ENCODE measurements around the gene C6orf62. TPM values are rescaled to one million over a fixed set of nuclear protein-coding genes. Genes with fewer than 3 reads are reported as not detected.
"Not testable (repeated sequence)": the region's sequence is repeated elsewhere in the genome, so short reads cannot be mapped to it uniquely, and the experiment has no call there.

C6orf62 gene
- total RNA-seq, 4 donors from 2014 or later: 48.7 to 74.8 (median 59.4) TPM

DNA sequence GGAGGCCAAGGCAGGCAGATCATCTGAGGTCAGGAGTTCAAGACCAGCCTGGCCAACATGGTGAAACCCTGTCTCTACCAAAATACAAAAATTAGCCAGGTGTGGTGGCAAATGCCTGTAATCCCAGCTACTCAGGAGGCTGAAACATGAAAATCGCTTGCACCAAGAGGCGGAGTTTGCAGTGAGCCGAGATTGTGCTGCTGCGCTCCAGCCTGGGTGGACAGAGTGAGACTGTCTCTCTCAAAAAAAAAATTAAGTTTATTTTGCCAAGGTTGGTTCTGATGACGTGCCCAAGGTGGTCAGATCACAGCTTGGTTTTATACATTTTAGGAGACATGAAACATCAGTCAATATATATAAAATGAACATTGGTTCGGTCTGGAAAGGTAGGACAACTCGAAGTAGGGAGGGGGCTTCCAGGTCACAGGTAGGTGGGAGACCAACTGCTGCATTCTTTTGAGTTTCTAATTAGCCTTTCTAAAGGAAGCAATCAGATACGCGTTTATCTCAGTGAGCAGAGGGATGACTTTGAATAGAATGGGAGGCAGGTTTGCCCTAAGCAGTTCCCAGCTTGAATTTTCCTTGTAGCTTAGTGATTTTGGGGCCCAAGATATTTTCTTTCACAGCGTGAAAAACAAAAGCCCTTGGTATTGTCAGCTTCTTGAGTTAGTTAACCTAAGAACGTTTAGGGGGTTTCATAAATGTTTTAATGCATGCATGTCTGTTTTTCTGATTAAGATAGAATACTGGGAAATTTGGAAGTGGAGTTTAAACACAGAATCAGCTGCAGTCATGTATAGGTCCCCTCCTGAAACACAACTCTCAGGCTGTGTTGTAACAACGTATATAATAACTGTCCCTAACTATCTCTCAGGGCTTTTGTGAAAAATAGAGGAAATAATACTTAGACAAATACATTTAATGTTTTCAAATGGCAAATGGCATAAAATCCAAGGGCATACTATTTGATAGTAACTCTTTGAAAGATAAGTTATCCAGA lies 35.4 kb downstream of the C6orf62 start:
- no peak for TF ChIP-seq POLR2A (IDR thresholded peaks at IDR 0.05)
- TF ChIP-seq, protein P1, sequence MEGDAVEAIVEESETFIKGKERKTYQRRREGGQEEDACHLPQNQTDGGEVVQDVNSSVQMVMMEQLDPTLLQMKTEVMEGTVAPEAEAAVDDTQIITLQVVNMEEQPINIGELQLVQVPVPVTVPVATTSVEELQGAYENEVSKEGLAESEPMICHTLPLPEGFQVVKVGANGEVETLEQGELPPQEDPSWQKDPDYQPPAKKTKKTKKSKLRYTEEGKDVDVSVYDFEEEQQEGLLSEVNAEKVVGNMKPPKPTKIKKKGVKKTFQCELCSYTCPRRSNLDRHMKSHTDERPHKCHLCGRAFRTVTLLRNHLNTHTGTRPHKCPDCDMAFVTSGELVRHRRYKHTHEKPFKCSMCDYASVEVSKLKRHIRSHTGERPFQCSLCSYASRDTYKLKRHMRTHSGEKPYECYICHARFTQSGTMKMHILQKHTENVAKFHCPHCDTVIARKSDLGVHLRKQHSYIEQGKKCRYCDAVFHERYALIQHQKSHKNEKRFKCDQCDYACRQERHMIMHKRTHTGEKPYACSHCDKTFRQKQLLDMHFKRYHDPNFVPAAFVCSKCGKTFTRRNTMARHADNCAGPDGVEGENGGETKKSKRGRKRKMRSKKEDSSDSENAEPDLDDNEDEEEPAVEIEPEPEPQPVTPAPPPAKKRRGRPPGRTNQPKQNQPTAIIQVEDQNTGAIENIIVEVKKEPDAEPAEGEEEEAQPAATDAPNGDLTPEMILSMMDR (IDR thresholded peaks at IDR 0.05): no peak
- no peaks in the 10 kb centered on the region for H3K27me3 ChIP-seq
- no peak for DNase-seq
- no peak overlapping the region for H3K27ac ChIP-seq
- H3K9me3 ChIP-seq: no peaks in the 10 kb centered on the region
- no peaks in the 10 kb centered on the region for H3K4me1 ChIP-seq
- H3K36me3 ChIP-seq: no peaks in the 10 kb centered on the region
- H3K4me3 ChIP-seq: no peak overlapping the region

DNA sequence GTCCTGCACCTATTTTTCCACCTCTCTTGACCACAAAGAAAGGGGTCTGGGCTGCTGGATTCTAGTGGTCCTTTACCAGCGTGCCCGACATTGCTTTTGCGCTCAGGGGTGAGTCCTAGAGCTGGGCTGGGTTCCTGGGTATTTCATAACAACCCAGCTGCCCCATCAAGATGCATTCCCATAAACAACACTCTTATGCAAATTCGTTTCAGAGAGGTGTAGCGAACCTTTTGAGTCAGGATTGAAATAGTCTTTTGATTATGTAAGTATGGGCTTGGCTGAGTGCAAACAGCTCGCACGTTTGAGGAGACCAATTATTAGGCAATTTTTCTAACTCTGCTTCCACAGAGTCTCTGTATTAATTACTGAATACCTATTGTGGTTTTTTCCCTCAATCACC lies 38.4 kb downstream of the C6orf62 start:
- no peak for DNase-seq

DNA sequence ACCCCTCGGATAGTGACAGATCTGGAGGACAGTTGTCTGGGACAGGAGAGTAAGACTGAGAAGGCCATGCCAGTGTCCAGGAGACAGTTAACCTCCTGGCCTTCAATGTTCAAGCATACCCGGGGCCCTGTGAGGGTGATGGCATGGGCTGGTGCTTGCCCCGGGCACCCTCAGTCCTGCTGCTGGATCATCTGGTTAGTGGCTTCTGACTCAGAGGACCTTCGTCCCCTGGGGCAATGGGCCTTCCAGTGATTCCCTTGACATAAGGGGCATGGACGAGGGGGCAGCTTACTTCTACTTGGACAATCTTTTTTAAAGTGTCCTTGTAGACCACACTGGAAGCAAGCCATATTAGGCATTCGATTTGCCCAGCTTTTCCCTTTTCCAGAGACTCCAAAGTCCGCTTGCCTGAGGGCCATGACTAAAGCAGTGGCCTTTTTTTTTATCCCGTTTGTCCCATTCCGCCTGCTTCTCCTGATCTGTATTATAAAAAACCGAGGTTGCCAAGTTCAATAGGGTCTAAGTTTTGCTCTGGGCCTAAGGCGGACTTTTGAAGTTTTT lies 40.1 kb downstream of the C6orf62 start:
- not testable (repeated sequence) for H3K27ac ChIP-seq, H3K9me3 ChIP-seq, H3K4me3 ChIP-seq, H3K27me3 ChIP-seq, H3K36me3 ChIP-seq, H3K4me1 ChIP-seq
- peak in 1 of 3 donors; percentile 58 for DNase-seq

More for the DNA sequence above, 38.4 kb downstream of the C6orf62 start:
- Histone ChIP-seq H3K27me3 (no peaks in the 10 kb centered on the region), H3K36me3 (no peaks in the 10 kb centered on the region), H3K9me3 (no peaks in the 10 kb centered on the region), H3K4me1 (no peaks in the 10 kb centered on the region), H3K4me3 (no peak overlapping the region), H3K27ac (no peak overlapping the region)
- TF ChIP-seq, protein P1 (IDR thresholded peaks at IDR 0.05): no peak
- no peak for TF ChIP-seq POLR2A (IDR thresholded peaks at IDR 0.05)

GRCh38 chr6:24673625-24674024 lies 45.3 kb downstream of the C6orf62 start:
- no peak for DNase-seq
- TF ChIP-seq, protein P1 (IDR thresholded peaks at IDR 0.05): no peak
- TF ChIP-seq POLR2A (IDR thresholded peaks at IDR 0.05): no peak
- no peaks in the 10 kb centered on the region for H3K9me3 ChIP-seq

GRCh38 chr6:24672620-24673182 lies 46.3 kb downstream of the C6orf62 start:
- Histone ChIP-seq H3K27ac (no peak overlapping the region), H3K4me3 (no peak overlapping the region), H3K9me3 (no peaks in the 10 kb centered on the region), H3K36me3 (no peaks in the 10 kb centered on the region), H3K27me3 (no peaks in the 10 kb centered on the region), H3K4me1 (peaks cover 0 to 11% (median 3%) of the 10 kb centered on the region in 4 donors)
- TF ChIP-seq, protein P1 (IDR thresholded peaks at IDR 0.05): no peak
- no peak for TF ChIP-seq POLR2A (IDR thresholded peaks at IDR 0.05)
- no peak for DNase-seq

More at GRCh38 chr6:24673625-24674024, 45.3 kb downstream of the C6orf62 start:
- no peaks in the 10 kb centered on the region for H3K36me3 ChIP-seq
- H3K27ac ChIP-seq: no peak overlapping the region
- H3K27me3 ChIP-seq: no peaks in the 10 kb centered on the region
- H3K4me3 ChIP-seq: no peak overlapping the region
- peaks cover 0 to 2% (median under 1%) of the 10 kb centered on the region in 4 donors for H3K4me1 ChIP-seq

- H3K9me3 ChIP-seq, H3K36me3 ChIP-seq, H3K27ac ChIP-seq, DNase-seq, H3K4me3 ChIP-seq, H3K27me3 ChIP-seq: not testable (repeated sequence)
- peaks cover 0 to 13% (median 4%) of the 10 kb centered on the region in 4 donors for H3K4me1 ChIP-seq
Measured at GRCh38 chr6:24671077-24671476, 47.9 kb downstream of the C6orf62 start.

DNA sequence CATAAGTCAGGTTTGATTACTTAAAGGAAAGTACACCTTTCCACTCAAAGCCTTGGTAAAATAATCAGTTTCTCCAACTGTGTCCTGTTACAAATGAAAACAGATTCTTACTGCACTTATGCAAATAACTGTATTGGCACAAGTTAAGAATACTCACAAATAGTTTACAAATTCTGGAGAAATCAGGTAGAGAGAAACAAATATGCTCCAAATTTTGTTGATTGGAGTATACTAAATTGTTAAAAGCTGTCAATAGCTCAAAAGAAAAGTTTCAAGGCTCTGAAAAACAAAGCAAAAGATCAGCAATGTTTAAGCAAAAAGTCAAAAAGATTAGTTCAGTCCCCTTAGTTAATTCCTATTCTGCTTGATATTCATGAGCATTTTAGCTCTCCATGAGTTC lies 48.5 kb downstream of the C6orf62 start:
- H3K36me3 ChIP-seq, H3K9me3 ChIP-seq, H3K4me3 ChIP-seq, H3K27me3 ChIP-seq, DNase-seq, H3K27ac ChIP-seq: not testable (repeated sequence)
- H3K4me1 ChIP-seq: peaks cover 2 to 13% (median 5%) of the 10 kb centered on the region in 4 donors
